Measurements from ENCODE around the gene CLEC18A. TPM values are rescaled to one million over a fixed set of nuclear protein-coding genes. Genes with fewer than 3 reads are reported as not detected.
"Not testable (repeated sequence)": the region's sequence is repeated elsewhere in the genome, so short reads cannot be mapped to it uniquely, and the experiment has no call there.

The CLEC18A gene
- total RNA-seq (2014; rRNA removed; shearing (Covaris generic)), result under 0.01 and 0.10 TPM in 2 replicates

- DNase-seq (ENCODE audit: low read depth), result not testable (repeated sequence)
Measured at GRCh38 chr16:69951017-69951671, at the start of gene CLEC18A. Gene CLEC18A (plus strand): TSS chr16:69951334. CDS start chr16:69951367, 33 bp downstream.

GRCh38 chr16:69903865-69904415 lies 47.2 kb upstream of the CLEC18A start:
- DNase-seq (ENCODE audit: low read depth), result no peak

GRCh38 chr16:69904495-69905170 lies 46.5 kb upstream of the CLEC18A start:
- DNase-seq (ENCODE audit: low read depth), result no peak

GRCh38 chr16:69905171-69905555 lies 46.0 kb upstream of the CLEC18A start:
- no peak for DNase-seq (ENCODE audit: low read depth)

GRCh38 chr16:69906838-69907401 lies 44.2 kb upstream of the CLEC18A start:
- DNase-seq (ENCODE audit: low read depth), result no peak

- no peak for DNase-seq (ENCODE audit: low read depth)
Measured at GRCh38 chr16:69909043-69909442, 42.1 kb upstream of the CLEC18A start.

- DNase-seq (ENCODE audit: low read depth), result no peak
Measured at GRCh38 chr16:69909760-69910159, 41.4 kb upstream of the CLEC18A start.

- DNase-seq (ENCODE audit: low read depth), result no peak
Measured at GRCh38 chr16:69910964-69911363, 40.2 kb upstream of the CLEC18A start.

GRCh38 chr16:69916462-69916861 lies 34.7 kb upstream of the CLEC18A start:
- DNase-seq (ENCODE audit: low read depth), result no peak

- no peak for DNase-seq (ENCODE audit: low read depth)
Measured at GRCh38 chr16:69917311-69917710, 33.8 kb upstream of the CLEC18A start.

GRCh38 chr16:69917739-69918138 lies 33.4 kb upstream of the CLEC18A start:
- DNase-seq (ENCODE audit: low read depth), result peak; percentile 85

- DNase-seq (ENCODE audit: low read depth), result no peak
Measured at GRCh38 chr16:69918241-69918640, 32.9 kb upstream of the CLEC18A start.

- DNase-seq (ENCODE audit: low read depth), result peak; percentile 56
Measured at GRCh38 chr16:69921127-69921526, 30.0 kb upstream of the CLEC18A start.

- DNase-seq (ENCODE audit: low read depth), result no peak
Measured at GRCh38 chr16:69922200-69922599, 28.9 kb upstream of the CLEC18A start.

- no peak for DNase-seq (ENCODE audit: low read depth)
Measured at GRCh38 chr16:69924041-69924775, 26.9 kb upstream of the CLEC18A start.

GRCh38 chr16:69924777-69925191 lies 26.4 kb upstream of the CLEC18A start:
- peak; percentile 56 for DNase-seq (ENCODE audit: low read depth)

- no peak for DNase-seq (ENCODE audit: low read depth)
Measured at GRCh38 chr16:69925311-69925710, 25.8 kb upstream of the CLEC18A start.

GRCh38 chr16:69926241-69926640 lies 24.9 kb upstream of the CLEC18A start:
- no peak for DNase-seq (ENCODE audit: low read depth)

- DNase-seq (ENCODE audit: low read depth), result no peak
Measured at GRCh38 chr16:69927056-69927757, 23.9 kb upstream of the CLEC18A start.

- DNase-seq (ENCODE audit: low read depth), result no peak
Measured at GRCh38 chr16:69928856-69929400, 22.2 kb upstream of the CLEC18A start.

GRCh38 chr16:69929480-69929879 lies 21.7 kb upstream of the CLEC18A start:
- no peak for DNase-seq (ENCODE audit: low read depth)
